ENCODE results near the gene TYW1.
A peak's percentile ranks its signal among the peaks of the same experiment; 100 is the strongest.
"Not testable (repeated sequence)": the region's sequence is repeated elsewhere in the genome, so short reads cannot be mapped to it uniquely, and the experiment has no call there.

Gene TYW1

DNA sequence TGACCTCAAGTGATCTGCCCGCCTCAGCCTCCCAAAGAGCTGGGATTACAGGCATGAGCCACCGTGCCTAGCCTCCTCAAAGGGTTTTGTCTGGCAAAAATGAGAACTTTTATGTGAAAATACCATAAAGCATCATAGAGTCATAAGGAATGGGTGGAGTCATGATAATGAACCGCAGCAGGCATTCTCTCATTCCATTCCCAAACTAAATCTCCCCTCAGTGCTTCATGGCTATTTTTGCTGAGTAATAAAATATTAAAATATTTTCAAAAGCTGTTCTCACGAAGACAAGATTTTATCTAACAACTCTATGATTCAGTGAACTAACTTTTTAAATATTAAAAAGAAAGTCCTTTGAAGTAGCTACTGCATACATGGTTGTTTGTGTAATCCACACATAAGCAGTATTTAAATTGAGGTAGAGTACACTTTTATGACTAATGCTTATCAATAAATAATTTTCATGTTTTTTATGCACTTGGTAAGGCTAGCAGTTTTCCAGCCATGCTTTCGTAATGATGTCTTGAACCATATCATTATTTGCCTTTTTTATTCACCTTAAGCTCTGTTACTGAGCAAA is 195.6 kb downstream of the TYW1 start:
- not testable (repeated sequence) for DNase-seq

DNA sequence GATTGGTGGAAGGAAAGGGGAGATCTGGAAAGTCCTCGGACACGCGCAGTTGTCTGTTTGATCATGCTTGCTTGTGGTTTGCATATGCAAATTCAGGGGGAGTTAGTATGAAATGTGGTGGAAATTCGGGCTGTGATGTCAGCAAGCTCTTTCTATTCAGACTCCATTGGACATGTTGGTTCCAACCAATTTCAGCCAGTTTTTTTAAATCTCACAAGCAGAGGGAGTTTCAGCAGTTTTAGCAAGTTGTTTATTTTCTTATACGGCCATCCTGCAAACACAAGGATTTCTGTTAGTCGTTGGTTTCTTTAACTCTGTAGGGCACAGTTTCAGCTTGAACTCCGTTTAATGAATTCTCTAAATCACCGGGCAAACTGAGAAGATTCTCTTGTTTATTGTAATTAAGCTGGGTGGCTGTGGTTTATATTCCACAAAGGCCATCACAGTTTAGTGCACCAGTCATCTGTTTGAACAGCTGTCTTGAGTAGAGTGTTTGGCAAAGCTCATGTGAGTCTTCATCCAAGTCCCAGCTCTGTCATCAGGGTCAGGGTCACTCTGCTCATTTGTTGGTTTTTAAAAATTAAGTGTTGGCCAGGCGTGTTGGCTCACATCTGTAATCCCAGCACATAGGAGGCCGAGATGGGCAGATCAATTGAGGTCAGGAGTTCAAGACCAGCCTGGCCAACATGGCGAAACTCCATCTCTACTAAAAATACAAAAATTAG is 196.4 kb downstream of the TYW1 start:
- DNase-seq: peak; percentile 64

DNA sequence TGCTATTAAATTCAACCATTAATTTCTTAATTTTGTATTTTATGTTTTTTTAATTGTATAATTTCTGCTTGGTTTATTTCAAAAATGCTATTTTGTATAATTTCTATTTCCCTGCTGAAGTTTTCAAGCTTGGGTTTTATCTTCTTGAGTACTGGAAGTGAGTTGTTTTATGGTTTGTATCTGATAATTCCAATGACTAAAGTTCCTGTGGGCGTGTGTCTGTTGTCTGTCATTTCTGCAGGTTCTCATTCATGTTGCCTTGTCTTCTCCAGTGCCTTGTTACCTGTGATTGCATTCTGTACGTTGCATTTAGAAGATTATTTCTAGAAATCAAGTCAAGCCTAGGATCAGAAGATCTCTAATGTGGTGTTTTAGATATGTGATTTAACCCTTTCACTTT is 199.5 kb downstream of the TYW1 start:
- not testable (repeated sequence) for DNase-seq

DNA sequence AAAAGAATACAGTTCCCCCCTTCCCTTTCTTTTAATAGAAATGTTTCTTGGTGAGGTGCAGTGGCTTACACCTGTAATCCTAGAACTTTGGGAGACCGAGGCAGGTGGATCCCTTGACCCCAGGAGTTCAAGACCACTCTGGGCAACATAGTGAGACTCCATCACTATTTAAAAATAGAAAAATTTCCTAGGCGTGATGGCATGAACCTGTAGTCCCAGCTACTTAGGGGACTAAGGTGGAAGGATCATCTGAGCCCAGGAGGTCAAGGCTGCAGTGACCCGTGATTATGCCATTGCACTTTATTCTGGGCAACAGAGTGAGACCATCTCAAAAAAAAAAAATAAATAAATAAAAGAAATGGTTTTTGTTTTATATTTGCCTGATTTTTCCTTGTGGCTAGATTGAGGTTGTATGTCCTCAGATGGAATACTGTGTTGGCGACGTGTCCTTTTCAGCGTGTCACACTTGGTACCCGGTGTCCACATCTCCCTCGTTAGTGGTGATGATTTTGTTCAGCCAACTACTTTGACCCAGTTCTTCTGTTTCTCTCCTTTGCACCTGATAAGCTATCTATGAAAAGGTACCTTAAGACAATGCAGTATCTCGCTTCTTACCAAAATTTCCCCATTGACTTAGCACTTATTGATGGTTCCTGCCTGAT is 202.4 kb downstream of the TYW1 start:
- DNase-seq: not testable (repeated sequence)

DNA sequence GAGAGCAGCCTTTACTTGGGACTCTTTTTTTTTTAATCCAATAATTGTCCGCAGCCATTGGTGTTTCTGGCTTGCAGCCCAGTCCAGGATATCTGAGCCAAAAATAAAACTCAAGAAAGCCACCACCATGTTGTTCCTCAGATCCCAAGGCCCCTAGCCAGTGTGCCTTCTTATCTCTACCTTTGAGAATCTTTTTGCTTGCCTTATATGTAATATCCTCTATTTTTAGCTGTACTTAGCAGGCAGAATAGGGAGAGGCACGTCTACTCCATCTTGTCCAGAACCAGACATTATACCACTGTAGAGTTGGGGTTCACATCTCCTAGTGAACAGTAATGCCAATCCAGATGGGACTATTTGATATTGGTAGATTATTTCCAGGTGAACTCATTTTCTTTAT is 209.1 kb downstream of the TYW1 start:
- DNase-seq: not testable (repeated sequence)

DNA sequence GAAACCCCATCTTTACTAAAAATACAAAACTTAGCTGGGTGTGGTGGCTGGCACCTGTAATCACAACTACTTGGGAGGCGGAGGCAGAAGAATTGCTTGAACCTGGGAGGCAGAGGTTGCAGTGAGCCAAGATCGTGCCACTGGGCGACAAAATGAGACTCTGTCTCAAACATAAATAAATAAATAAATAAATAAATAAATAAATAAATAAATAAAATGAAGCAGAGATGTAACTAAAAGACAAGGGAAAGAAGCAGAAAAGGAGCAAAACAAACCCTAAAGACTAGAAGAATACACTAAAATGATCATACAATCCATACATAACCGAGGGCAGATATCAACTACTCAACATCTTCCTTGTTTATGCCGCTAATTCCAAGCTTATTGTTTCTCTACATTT is 209.8 kb downstream of the TYW1 start:
- DNase-seq: no peak

DNA sequence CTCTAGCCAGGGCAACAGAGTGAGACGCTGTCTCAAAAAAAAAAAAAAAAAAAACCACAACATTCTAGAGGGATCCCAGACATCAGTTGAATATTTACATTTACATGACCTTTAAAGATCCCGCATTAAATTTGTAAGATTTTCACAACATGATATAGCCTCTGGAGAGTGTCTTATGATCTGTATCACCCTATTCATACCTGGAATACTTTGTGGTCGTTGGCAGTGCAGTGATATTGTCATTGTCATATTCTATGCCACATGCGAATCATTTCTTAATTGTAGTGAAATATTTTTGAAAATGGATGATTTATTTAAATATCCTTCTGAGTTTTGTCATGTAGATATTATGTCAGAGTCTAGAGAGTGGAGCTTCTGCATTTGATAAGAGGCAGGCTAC is 212.0 kb downstream of the TYW1 start:
- DNase-seq: not testable (repeated sequence)

DNA sequence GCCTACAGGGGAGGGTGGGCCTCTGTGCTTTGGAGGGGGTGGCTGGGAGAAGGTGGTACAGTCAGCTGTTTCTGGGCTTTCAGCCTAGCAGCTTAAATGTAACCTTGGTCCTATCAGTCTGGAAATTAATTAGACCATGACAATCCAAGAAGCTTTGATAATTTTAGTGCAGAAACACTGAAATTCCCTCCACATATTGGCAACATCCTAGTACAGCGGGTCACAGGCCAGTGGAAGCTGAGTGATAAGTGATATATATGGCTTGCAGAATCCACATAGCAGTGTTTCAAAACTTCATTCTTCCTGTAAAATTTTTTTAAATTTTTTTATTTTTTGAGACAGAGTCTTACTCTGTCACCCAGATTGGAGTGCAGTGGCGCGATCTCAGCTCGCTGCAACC is 212.6 kb downstream of the TYW1 start:
- no peak for DNase-seq

DNA sequence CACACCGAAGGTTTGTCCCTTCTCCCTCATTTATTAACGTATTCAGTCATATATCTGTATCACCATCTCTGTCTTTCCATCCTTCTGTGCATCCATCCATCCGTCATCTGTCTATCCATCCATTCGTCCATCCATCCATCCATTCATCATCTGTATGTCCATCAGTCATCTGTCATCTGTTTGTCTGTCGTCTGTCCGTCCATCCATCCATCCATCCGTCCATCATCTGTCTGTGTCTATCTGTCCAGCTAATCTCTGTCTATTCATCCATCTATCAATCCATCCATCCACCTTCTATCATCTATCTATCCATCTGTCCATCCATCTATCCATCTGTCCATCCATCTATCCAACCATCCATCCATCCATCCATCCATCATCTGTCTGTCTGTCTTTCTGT is 213.9 kb downstream of the TYW1 start:
- no peak for DNase-seq

DNA sequence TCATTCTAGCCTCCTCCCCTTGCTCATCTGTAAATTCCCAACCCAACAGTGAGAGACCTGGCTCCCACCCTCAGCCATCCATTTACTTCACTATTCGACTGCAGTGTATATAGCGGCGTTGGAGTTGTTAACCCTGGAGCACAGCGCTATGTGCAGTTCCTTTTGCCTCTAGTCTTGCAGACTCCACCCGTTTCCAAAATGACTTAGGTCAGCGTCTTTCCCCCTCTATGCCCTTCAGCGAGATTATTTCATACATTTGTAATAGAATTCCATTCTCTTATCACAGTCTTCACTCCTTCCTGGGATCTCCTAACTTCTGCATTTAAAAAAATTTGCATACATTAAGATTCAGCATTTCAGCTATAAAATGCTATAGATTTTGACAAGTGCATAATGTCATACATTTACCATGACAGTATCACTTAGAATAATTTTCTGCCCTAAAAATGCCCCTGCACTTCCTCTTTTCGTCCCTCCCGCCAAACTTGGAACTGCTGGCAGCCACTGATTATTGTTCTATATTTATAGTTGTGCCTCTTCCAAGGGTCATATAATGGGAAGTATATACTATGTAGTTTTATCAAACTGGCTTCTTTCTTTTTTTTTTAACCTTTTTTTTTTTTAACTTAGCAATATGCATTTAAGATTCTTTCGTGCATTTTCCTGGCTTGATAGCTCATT is 215.2 kb downstream of the TYW1 start:
- DNase-seq: not testable (repeated sequence)

DNA sequence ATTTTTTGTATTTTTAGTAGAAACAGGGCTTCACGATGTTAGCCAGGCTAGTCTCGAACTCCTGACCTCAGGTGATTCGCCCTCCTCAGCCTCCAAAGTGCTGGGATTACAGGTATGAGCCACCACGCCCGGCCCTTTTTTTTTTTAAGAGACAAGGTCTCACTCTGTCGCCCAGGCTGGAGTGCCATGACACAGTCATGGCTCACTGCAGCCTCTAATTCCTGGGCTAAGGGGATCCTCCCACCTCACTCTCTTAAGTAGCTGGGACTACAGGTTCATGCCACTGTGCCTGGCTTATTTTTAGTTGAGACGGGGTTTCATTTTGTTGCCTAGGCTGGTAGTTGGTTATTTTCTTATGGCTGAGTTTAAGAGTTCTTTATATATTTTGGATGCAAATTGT is 216.4 kb downstream of the TYW1 start:
- DNase-seq: not testable (repeated sequence)

DNA sequence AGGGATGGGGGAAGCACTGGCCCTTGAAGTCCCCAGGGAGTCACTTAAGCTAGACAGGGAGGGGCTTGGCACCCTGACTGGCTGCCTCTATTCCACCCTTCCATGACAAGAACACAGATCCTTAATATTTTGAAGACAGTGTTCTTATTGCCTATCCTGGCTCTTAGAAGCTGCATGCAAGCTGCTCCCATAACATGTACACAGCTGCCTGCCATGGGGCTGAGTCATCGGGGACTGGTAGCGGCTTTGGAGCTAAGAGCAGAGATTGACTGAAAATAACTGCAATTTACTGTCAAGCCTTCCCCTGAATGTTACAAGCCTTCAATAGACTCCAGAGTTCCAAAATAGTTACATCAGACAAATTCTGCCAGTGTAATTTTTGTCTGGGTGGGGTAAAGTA is 226.9 kb downstream of the TYW1 start:
- not testable (repeated sequence) for DNase-seq

DNA sequence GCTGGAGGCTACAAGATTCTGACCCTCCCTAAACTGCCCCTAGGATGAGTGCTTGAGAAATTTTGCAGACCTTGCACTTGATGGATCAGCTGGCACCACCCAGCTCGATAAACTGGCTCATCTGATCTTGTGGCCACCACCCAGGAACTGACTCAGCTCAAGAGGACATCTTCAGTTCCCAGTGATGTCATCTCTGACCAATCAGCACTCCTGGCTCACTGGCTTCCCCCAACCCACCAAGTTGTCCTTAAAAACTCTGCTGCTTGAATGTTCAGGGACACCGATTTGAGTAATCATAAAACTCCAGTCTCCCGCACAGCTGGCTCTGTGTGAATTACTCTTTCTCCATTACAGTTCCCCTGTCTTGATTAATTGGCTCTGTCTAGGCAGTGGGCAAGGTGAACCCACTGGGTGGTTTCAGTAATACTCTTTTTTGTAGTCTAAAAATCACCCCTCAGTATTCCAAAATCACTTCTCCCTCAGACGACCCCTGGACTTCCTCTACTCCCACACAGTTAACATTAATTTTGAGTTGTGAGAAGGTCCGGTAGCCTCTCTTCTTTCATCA is 229.8 kb downstream of the TYW1 start:
- DNase-seq: not testable (repeated sequence)

DNA sequence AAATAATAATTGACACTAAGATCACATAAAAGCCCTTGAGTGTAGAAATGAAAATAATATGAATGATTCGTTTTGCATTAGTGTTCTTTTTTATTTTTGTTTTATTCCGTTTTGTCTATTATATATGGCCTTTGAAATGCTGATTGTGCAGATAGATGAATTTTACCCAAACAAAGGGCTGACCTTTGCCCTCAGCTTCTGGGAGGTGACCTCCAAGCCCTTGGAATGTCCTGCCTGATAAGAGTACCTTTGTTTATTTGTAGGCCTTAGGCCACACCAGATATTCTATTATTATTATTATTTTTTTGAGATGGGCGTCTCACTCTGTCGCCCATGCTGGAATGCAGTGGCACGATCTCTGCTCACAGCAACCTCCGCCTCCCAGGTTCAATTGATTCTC is 230.3 kb downstream of the TYW1 start:
- not testable (repeated sequence) for DNase-seq

DNA sequence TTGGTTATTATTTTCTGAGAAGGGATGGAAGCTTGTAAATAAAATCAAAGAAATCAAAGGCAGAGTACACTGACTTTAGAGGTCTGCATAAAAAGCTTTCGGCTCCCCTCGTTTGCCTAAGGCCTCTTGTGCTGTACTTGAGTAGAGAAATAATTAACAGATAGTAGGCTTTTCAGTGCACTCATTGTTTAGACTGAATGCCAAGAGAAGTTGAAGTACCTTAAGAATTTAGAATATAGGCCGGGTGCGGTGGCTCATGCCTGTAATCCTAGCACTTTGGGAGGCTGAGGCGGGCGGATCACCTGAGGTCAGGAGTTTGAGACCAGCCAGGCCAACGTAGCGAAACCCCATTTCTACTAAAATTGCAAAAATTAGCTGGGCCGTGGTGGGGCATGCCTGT is 232.4 kb downstream of the TYW1 start:
- DNase-seq: not testable (repeated sequence)

DNA sequence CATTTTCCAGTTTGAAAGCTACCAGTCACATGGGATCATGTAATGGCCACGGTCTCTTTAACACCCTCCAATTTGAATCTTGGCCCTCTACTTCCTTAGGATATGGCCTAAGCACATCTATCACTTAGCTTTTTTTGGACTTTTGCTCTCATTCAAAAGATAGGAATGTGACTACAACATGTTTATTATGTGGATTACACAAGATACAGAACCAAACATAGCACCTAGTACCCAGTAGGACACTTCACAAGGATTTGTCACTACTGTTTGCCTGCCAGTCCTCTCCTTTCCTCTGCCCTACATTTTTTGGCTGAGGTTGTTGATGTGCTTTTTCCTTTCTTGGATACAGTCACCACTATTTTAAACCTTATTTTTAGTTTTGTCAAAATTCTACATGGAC is 233.4 kb downstream of the TYW1 start:
- not testable (repeated sequence) for DNase-seq

DNA sequence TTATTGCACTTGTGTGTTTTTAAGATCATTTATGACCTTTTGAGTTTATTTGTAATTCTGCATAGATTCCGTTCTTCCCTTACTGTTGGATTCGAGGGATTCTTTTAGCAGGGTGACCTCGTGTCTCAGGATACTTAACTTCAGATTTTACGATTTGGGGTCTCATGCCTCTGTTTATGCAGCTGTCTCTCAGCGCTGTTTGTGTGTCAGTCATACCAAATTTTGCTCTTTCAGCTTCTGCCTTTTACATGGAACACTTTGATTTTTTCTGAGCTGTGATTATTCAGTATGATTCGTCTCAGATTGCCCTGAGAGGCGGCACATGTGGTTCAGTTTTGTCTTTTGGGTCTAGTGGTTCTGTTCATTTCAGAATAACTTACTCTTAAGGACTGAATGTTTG is 236.9 kb downstream of the TYW1 start:
- DNase-seq: not testable (repeated sequence)

DNA sequence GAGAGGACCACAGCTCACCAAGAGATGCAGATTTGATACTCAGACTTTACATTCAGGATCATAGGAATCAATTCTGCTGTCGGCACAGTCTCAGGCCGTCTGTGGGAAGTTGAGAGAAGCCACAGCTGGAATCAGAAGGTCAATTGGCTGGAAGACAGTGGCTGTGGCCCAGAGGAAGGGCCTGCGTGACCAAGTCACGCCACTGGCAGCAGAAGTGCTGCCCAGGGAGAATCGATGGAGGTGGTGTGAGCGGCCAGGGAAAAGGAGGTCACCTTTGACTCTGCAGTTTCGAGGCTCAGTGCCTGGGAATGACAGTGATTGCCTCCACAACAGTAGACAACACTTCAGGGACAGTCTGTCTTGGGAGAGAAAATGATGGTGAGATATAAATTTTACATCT is 239.6 kb downstream of the TYW1 start:
- not testable (repeated sequence) for DNase-seq

DNA sequence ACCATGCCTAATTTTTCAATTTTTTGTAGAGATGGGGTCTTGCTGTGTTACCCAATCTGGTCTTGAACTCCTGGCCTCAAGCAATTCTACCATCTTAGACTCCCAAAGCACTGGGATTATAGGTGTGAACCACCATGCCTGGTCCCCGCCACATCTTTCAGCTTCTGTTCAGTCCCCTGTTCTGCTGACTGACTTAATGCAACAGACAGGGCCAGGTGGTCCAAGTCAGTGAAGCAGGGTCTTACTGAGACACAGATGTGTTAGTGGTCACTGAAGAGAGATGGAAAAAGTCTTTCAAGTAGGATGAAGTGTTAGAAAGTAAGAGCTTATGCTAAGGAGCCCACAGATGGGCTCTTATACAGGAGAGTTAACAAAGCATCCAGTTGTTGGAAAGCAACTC is 246.2 kb downstream of the TYW1 start:
- DNase-seq: not testable (repeated sequence)

DNA sequence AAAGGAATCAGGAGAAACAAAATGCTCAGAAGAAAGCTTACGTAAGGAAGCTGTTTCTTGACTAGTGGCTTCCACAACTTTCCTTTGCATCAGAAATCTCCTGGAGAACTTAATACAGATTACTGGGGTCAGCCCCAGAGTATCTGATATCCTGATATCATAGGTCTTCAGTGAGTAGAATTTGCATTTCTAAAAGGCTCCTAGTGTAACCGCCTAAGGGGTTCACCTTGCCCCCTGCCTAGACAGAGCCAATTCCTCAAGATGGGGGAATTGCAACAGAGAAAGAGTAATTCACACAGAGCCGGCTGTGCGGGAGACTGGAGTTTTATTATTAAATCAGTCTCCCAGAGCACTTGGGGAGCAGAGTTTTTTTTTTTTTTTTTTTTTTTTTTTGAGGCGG is 251.7 kb downstream of the TYW1 start:
- not testable (repeated sequence) for DNase-seq

DNA sequence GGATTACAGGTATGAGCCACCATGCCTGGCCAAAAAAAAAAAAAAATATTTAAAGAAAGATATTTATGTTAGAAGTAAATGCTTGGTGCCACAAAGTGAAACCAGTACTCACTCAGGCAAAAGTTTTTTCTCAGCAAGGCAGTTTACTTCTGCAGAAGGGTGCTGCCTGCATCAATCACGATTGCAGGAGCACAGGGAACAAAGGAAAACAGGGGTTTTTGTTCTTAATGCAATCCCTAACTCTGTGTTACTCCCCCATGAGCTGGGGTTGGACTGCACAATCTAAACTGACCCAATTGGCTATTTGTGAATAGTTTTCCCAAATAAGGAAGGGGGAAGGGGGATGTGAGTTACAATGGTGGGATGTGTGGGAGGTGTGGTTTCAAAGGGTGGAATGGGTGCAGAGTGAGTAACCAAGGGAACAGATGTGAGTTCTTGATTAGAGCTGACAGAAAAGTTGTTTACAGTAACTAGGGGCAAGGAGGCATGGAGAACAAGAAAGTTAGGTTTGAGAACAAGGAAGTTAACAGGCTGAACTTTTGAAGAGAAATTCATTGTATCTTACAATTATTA is 255.4 kb downstream of the TYW1 start:
- DNase-seq: no peak

DNA sequence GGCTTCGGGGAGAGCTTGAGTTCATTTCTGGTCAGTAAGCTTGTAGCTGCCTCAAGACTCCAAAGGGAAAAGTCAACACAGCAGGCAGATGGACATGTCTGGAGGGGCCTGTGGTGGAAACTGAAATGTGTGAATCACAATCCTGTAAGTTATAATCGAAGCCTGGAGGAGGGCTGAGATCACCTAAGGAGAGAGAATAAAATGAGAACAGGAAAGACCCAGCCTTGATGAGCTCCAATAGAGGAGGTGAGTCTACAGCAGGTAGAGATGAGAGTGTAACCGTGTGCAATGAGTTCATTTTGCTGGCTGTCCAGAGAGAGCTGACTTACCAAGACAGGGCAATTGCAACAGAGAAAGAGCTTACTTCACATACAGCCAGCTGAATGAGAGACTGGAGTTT is 258.4 kb downstream of the TYW1 start:
- not testable (repeated sequence) for DNase-seq

DNA sequence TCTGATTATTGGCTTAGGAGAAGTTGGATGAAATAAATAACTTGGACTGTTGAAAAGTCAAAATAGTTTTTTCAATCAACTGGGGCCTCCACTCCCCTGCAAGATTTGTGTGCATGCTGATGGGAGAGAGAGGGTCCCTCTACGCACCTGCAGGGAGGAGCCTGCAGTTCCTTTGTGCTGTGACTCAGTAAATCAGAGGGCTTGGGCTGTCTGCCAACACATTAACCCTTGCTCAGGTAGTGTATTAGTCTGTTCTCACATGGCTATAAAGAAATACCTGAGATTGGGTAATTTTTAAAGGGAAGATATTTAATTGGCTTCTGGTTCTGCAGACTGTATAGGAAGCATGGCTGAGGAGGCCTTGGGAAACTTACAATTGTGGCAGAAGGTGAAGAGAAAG is 261.1 kb downstream of the TYW1 start:
- peak; percentile 61 for DNase-seq

All from NCI-H2171 treated with DMSO at 0.1 percent for 48 hours (cell line).